ENCODE results near the gene ZBTB17. TPM values are rescaled to one million over a fixed set of nuclear protein-coding genes. Genes with fewer than 3 reads are reported as not detected.

ZBTB17 gene
- polyA plus RNA-seq, 1 experiment = 43.3 TPM

DNA sequence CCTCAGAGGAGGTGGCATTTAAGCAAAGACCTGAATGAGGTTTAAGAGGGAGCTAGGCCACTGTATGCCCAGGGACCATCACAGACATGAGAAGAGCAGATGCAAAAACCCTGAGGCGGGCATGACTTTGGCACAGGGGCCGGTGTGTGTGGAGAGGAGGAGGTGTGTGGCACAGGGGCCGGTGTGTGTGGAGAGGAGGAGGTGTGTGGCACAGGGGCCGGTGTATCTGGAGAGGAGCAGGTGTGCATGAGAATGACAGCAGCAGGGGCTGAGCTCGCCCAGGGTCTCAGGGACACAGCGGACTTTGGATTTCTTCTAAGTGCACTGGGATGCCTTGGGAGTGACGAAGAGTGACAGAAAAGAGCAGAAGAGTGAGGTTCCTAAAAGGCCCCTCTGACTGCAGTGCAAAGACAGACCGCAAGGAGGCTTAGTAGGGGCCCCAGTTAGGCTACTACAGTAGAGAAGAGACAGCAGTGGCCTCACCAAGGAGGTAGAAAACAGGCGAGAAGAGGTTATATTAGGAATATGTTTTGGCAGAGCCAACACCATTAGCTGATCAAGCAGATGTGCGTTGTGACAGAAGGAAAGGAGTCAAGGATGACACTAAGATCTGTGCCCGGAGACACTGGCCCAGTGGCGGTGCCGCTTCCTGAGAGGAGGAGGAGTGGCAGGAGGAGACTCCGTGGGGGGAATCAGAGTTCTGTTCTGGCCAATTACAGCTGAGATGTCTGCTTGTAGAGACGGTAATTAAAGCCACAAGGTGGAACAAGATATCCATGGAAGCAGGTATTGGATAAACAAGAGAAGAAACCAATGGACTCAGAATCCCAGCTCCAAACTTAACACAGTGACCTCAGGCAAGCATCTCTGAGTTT is 18.4 kb downstream of the ZBTB17 start:
- H3K4me3 ChIP-seq (ENCODE audit: low read depth, low read length) = no peak overlapping the region
- CTCF ChIA-PET = interaction anchor here (0.5 to 3.6 kb wide), 9 partner anchors 9 to 142 kb away, joined by 3 to 14 read pairs (median 5); partner anchors contain the start of genes SPEN and ZBTB17
- TF ChIP-seq, protein P1, sequence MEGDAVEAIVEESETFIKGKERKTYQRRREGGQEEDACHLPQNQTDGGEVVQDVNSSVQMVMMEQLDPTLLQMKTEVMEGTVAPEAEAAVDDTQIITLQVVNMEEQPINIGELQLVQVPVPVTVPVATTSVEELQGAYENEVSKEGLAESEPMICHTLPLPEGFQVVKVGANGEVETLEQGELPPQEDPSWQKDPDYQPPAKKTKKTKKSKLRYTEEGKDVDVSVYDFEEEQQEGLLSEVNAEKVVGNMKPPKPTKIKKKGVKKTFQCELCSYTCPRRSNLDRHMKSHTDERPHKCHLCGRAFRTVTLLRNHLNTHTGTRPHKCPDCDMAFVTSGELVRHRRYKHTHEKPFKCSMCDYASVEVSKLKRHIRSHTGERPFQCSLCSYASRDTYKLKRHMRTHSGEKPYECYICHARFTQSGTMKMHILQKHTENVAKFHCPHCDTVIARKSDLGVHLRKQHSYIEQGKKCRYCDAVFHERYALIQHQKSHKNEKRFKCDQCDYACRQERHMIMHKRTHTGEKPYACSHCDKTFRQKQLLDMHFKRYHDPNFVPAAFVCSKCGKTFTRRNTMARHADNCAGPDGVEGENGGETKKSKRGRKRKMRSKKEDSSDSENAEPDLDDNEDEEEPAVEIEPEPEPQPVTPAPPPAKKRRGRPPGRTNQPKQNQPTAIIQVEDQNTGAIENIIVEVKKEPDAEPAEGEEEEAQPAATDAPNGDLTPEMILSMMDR (IDR thresholded peaks at IDR 0.05; ENCODE audit: insufficient read depth, low read depth, low read length) = peak; percentile 60
- no peaks in the 10 kb centered on the region for H3K27me3 ChIP-seq (ENCODE audit: control insufficient read depth, insufficient read depth, low read length)
- no peak for DNase-seq (ENCODE audit: low read depth)
- H3K36me3 ChIP-seq (ENCODE audit: control insufficient read depth, insufficient read depth, low read length) = peaks cover 3% of the 10 kb centered on the region; the same call in 1 of the 2 replicates
- POLR2A ChIA-PET = interaction anchor here (0.6 kb wide), 1 partner anchor 17 kb away, joined by 6 read pairs; no protein-coding TSS in a partner anchor

DNA sequence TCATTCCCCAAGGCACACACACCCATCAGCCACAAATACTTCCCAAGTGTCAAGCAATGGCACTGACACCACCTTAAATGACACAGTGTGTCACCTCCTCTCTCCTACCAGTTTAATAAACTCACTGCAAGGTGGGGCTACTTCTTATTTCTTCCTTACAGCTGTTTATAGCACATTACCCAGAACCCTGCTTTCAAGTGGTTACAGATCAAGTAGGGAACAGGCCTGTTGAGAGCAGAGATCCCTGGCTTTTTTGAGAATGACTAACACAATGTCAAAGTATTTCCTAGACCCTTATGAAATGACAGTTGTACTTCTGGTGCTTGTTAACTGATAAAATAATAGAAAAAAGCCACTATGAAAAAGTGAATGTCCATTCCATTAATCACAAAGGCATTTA is 19.8 kb downstream of the ZBTB17 start:
- ChIA-PET POLR2A (no interaction called here), CTCF (interaction anchor here (0.7 to 1.8 kb wide), 5 partner anchors 15 to 164 kb away, joined by 3 to 7 read pairs (median 3); partner anchors contain the start of gene FAM131C)
- Histone ChIP-seq H3K4me3 (ENCODE audit: low read depth, low read length) (no peak overlapping the region), H3K36me3 (ENCODE audit: control insufficient read depth, insufficient read depth, low read length) (no peaks in the 10 kb centered on the region), H3K27me3 (ENCODE audit: control insufficient read depth, insufficient read depth, low read length) (no peaks in the 10 kb centered on the region)
- no peak for DNase-seq (ENCODE audit: low read depth)
- TF ChIP-seq, protein P1 (IDR thresholded peaks at IDR 0.05; ENCODE audit: insufficient read depth, low read depth, low read length) = no peak

DNA sequence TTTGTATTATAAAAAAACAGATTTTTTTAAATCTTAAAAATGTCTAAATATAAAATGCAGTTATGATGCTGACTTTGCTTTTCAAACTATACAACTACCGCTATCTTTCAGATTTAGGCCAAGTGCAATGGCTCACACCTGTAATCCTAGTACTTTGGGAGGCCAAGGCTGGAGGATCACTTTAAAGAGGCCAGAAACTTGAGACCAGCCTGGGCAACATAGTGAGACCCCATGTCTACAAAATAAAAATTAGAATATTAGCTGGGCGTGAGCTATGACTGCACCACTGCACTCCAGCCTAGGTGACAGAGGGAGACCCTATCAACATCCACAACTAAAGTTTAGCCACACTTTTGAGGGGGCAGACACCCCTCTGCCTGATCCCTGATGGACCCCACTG is 20.3 kb downstream of the ZBTB17 start:
- no peak for DNase-seq (ENCODE audit: low read depth)
- POLR2A ChIA-PET = no interaction called here
- CTCF ChIA-PET = interaction anchor here (0.7 to 1.8 kb wide), 5 partner anchors 15 to 164 kb away, joined by 3 to 7 read pairs (median 3); partner anchors contain the start of gene FAM131C
- Histone ChIP-seq H3K36me3 (ENCODE audit: control insufficient read depth, insufficient read depth, low read length) (no peaks in the 10 kb centered on the region), H3K27me3 (ENCODE audit: control insufficient read depth, insufficient read depth, low read length) (no peaks in the 10 kb centered on the region), H3K4me3 (ENCODE audit: low read depth, low read length) (no peak overlapping the region)
- TF ChIP-seq, protein P1 (IDR thresholded peaks at IDR 0.05; ENCODE audit: insufficient read depth, low read depth, low read length) = no peak

DNA sequence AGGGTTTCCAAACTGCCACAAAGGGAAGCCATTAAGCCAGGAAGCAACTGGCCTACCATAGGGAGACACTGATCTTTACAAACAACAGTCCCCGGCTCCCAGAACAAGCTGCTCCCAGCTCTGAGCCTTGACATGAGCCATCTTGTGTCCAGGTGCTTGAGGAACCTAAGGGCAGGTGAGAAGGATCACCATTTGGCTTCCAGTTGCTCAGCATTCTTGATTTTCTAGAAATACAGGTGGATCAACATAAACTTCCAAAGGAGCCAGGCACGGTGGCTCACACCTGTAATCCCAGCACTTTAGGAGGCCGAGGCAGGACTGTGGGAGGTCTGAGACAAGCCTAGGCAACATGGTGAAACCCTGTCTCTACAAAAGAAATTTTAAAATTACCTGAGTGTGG is 21.6 kb downstream of the ZBTB17 start:
- TF ChIP-seq, protein P1 (IDR thresholded peaks at IDR 0.05; ENCODE audit: insufficient read depth, low read depth, low read length) = no peak
- H3K4me3 ChIP-seq (ENCODE audit: low read depth, low read length) = no peak overlapping the region
- ChIA-PET POLR2A (no interaction called here), CTCF (interaction anchor here (1.0 kb wide), 1 partner anchor 41 kb away, joined by 3 read pairs; no protein-coding TSS in a partner anchor)
- no peaks in the 10 kb centered on the region for H3K27me3 ChIP-seq (ENCODE audit: control insufficient read depth, insufficient read depth, low read length)
- H3K36me3 ChIP-seq (ENCODE audit: control insufficient read depth, insufficient read depth, low read length) = no peaks in the 10 kb centered on the region
- no peak for DNase-seq (ENCODE audit: low read depth)

DNA sequence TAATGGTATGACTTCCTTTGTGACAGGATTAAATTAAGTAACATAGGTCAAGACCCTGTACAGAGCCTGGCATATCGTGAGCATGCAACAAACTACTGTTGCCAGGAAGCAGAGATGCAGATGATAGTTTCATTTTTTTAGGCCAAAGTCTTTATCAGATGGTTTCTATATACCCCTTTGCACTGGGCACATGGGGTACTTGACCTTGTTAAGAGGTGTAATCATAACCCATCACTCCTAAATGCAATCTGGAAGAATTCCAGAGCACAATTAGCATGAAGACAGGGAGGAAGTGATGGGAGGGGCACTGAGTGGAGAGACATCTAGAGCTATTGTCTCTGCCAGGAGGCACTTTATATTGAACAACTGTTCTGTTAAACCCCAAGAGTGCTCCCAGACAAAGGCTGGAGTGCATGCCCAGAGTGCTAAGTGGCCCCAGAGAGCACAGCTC is 22.1 kb downstream of the ZBTB17 start:
- no peaks in the 10 kb centered on the region for H3K27me3 ChIP-seq (ENCODE audit: control insufficient read depth, insufficient read depth, low read length)
- TF ChIP-seq, protein P1 (IDR thresholded peaks at IDR 0.05; ENCODE audit: insufficient read depth, low read depth, low read length) = no peak
- no peaks in the 10 kb centered on the region for H3K36me3 ChIP-seq (ENCODE audit: control insufficient read depth, insufficient read depth, low read length)
- no peak for DNase-seq (ENCODE audit: low read depth)
- ChIA-PET CTCF (interaction anchor here (1.0 kb wide), 1 partner anchor 41 kb away, joined by 3 read pairs; no protein-coding TSS in a partner anchor), POLR2A (no interaction called here)
- no peak overlapping the region for H3K4me3 ChIP-seq (ENCODE audit: low read depth, low read length)
